ENCODE results near the gene EGFL6.

The EGFL6 gene, protein sequence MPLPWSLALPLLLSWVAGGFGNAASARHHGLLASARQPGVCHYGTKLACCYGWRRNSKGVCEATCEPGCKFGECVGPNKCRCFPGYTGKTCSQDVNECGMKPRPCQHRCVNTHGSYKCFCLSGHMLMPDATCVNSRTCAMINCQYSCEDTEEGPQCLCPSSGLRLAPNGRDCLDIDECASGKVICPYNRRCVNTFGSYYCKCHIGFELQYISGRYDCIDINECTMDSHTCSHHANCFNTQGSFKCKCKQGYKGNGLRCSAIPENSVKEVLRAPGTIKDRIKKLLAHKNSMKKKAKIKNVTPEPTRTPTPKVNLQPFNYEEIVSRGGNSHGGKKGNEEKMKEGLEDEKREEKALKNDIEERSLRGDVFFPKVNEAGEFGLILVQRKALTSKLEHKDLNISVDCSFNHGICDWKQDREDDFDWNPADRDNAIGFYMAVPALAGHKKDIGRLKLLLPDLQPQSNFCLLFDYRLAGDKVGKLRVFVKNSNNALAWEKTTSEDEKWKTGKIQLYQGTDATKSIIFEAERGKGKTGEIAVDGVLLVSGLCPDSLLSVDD

DNA sequence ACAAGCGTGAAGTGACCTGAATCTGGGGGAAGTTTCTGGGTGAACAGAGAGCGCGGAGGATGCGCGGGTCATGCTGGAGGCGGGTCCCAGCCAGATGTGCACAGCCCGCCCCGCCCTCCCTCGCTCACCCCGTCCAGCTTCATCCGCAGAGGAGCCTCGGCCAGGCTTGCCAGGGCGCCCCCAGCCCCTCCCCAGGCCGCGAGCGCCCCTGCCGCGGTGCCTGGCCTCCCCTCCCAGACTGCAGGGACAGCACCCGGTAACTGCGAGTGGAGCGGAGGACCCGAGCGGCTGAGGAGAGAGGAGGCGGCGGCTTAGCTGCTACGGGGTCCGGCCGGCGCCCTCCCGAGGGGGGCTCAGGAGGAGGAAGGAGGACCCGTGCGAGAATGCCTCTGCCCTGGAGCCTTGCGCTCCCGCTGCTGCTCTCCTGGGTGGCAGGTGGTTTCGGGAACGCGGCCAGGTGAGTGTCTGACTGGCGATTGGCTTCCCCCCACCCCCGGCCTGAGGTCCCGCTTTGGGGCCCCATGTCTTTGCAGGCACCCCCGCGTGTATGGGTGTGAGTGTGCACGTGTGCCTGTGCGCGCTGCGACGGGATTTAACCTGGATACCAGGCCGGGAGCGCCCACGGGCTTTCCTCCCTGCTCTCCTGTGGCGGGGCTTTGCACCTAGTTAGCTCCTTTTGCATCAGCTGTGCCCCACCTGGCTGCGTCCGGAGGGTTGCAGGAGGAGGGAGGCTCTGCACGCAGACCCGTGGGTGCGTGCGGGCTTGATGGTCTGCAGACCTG is at the start of gene EGFL6:
Gene EGFL6 (plus strand): TSS at position 123 of the 782 bp plus-strand sequence. CDS start 261 bp downstream, at position 384.
- H3K27ac ChIP-seq: no peak within 1 kb of the TSS
- no peak for TF ChIP-seq ZFX (IDR thresholded peaks at IDR 0.05; ENCODE audit: borderline replicate concordance)
- TF ChIP-seq, protein P1, sequence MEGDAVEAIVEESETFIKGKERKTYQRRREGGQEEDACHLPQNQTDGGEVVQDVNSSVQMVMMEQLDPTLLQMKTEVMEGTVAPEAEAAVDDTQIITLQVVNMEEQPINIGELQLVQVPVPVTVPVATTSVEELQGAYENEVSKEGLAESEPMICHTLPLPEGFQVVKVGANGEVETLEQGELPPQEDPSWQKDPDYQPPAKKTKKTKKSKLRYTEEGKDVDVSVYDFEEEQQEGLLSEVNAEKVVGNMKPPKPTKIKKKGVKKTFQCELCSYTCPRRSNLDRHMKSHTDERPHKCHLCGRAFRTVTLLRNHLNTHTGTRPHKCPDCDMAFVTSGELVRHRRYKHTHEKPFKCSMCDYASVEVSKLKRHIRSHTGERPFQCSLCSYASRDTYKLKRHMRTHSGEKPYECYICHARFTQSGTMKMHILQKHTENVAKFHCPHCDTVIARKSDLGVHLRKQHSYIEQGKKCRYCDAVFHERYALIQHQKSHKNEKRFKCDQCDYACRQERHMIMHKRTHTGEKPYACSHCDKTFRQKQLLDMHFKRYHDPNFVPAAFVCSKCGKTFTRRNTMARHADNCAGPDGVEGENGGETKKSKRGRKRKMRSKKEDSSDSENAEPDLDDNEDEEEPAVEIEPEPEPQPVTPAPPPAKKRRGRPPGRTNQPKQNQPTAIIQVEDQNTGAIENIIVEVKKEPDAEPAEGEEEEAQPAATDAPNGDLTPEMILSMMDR (IDR thresholded peaks at IDR 0.05): no peak

DNA sequence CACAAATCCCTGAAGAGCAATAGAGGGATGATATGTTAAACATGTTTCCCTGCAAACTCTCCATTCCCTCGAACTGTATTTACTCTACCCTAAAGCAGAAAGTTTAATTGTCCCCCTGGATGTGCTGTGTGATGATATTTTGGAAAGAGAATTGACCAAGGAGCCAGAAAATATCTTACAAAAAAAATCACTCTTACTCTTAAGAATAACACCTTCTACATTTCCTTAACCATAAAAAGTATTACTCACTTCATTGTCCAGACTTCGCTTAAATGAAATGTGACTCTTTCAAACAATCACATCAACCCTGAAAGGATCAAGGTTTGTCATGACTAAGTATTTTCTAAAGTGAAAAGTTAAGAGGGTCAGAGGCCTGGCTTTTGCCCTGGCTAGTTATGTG is 49.0 kb upstream of the EGFL6 start:
- no peak overlapping the region for H3K27ac ChIP-seq
- TF ChIP-seq, protein P1 (IDR thresholded peaks at IDR 0.05): no peak
- TF ChIP-seq ZFX (IDR thresholded peaks at IDR 0.05; ENCODE audit: borderline replicate concordance): no peak

DNA sequence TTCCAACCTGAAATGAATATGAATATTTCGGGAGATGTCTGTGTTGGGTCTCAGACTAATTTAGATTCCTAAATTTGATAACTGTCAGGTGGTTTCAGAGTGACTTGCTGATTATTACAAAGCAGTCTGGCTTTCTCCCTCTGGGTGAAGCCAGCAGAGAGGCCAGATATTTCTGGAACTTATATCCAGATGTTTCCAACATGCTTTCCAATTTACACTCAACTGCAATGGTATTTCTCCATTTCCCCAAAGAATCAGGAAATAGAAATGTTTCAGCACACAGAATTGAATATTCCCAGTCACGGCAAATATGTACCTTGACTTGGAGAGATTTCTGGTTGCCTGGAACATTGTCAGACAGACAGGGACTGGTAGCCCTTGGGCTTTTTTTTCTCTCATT is 48.5 kb upstream of the EGFL6 start:
- TF ChIP-seq ZFX (IDR thresholded peaks at IDR 0.05; ENCODE audit: borderline replicate concordance): no peak
- TF ChIP-seq, protein P1 (IDR thresholded peaks at IDR 0.05): no peak
- H3K27ac ChIP-seq: no peak overlapping the region

DNA sequence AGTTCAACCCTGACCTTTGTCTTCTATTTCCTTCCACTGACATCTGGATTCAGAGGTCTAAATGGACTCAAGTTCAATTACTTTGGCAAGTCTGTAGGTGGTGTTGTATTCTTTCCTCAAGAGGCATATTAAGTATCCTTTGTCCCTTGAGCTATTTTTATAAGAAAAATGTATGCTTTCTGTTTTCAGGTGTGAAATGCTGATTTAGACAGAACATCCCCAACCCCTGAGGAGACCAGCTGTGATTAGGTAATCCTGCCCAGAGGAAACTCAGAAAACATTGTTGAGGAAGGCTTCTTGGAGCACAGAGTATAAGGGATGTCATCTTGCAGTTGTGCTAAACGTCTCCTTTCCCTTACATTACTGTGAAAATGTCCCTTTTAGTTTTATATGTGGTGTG is 46.6 kb upstream of the EGFL6 start:
- TF ChIP-seq, protein P1 (IDR thresholded peaks at IDR 0.05): no peak
- TF ChIP-seq ZFX (IDR thresholded peaks at IDR 0.05; ENCODE audit: borderline replicate concordance): no peak
- no peak overlapping the region for H3K27ac ChIP-seq

DNA sequence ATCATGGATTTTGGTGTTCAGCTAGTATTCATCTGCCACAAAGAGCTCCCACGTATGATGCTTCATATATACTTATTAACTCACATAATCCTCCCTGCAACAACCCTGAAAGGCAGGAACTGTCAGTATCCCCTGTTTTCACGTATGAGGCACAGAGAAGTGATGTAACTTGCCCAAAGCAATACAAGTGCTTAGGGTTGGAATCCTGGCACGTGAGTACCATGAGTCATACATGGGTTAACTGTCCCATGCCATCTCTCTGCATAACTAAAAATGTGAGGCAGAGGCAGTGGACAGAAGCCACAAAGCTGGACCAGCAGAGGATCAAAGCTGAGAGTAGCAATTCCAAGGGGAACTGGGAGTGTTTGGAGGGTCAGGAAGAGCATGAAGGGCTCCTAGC is 35.7 kb upstream of the EGFL6 start:
- H3K27ac ChIP-seq: no peak overlapping the region
- TF ChIP-seq, protein P1 (IDR thresholded peaks at IDR 0.05): no peak
- TF ChIP-seq ZFX (IDR thresholded peaks at IDR 0.05; ENCODE audit: borderline replicate concordance): no peak

DNA sequence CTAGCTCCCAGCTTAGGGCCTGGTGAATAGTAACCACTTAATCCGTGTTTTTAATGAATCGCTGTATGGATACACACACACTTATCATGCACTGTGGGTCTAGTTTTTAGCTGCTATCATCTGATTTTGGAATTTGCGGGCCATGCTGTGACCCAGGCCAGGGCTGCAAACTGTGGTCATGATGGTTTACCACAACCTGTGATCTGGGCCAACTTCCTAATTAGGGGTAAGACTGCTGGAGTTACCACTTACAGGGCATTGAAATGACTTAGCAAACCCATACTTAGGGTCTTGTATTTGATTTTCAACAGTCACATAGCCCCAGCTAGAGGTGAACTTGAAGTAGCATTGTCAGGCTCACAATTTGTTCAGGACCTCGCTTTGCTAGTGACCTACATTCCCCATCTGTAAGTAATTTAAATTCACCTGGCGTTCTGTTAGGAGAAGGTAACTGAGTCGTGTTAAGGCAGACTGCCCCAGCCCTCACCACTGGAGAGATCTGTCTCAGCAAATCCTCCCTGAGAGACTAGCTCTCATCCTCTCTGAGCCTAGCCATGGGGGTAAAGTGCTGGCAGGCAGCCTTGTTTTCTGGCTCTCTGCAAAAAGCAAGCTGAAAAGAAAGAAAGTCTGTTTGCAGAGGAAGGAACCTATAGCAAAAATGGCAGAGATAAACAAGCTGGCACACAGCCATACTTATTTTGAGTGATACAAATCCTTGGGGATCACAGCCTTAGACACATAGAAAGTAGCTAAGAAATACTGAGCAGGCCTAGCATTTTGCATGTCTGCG is 33.8 kb upstream of the EGFL6 start:
- H3K27ac ChIP-seq: no peak overlapping the region
- TF ChIP-seq ZFX (IDR thresholded peaks at IDR 0.05; ENCODE audit: borderline replicate concordance): no peak
- TF ChIP-seq, protein P1 (IDR thresholded peaks at IDR 0.05): no peak
